ENCODE measurements around the gene NCOA5.
"Not testable (repeated sequence)": the region's sequence is repeated elsewhere in the genome, so short reads cannot be mapped to it uniquely, and the experiment has no call there.

The NCOA5 gene

DNA sequence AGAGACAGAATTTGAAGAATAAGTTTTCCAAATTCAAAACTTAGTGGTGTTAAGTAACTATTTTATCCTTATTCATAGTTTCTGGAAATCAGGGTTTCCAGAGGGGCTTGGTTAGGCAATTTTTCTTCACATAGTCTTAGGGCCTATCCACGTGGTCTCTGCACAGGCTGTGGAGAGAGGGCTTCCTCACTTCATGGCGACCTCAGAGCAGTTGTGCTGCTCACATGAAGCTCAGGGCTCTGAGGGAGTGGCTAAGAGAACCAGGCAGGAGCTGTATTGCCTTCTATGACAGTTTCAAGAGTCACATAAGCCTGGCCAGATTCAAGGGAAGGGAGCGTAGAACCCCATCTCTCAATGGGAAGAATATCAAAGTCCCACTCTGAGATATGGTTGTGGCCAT is 14.5 kb upstream of the NCOA5 start:
- DNase-seq (ENCODE audit: low read depth): no peak
- TF ChIP-seq MAX (IDR thresholded peaks at IDR 0.05; ENCODE audit: low read depth, low read length) (no peak), POLR2A (IDR thresholded peaks at IDR 0.05; ENCODE audit: extremely low read depth, insufficient read length) (no peak), MYC (IDR thresholded peaks at IDR 0.05; ENCODE audit: low read depth, low read length) (no peak)
- TF ChIP-seq, protein P1, sequence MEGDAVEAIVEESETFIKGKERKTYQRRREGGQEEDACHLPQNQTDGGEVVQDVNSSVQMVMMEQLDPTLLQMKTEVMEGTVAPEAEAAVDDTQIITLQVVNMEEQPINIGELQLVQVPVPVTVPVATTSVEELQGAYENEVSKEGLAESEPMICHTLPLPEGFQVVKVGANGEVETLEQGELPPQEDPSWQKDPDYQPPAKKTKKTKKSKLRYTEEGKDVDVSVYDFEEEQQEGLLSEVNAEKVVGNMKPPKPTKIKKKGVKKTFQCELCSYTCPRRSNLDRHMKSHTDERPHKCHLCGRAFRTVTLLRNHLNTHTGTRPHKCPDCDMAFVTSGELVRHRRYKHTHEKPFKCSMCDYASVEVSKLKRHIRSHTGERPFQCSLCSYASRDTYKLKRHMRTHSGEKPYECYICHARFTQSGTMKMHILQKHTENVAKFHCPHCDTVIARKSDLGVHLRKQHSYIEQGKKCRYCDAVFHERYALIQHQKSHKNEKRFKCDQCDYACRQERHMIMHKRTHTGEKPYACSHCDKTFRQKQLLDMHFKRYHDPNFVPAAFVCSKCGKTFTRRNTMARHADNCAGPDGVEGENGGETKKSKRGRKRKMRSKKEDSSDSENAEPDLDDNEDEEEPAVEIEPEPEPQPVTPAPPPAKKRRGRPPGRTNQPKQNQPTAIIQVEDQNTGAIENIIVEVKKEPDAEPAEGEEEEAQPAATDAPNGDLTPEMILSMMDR (IDR thresholded peaks at IDR 0.05; ENCODE audit: low read depth, low read length): no peak
- no peak overlapping the region for H3K4me3 ChIP-seq (ENCODE audit: low read depth, low read length)

- no peak overlapping the region for H3K4me3 ChIP-seq (ENCODE audit: low read depth, low read length)
- no peak for TF ChIP-seq MAX (IDR thresholded peaks at IDR 0.05; ENCODE audit: low read depth, low read length)
- no peak for TF ChIP-seq MYC (IDR thresholded peaks at IDR 0.05; ENCODE audit: low read depth, low read length)
- TF ChIP-seq, protein P1 (IDR thresholded peaks at IDR 0.05; ENCODE audit: low read depth, low read length): no peak
- TF ChIP-seq POLR2A (IDR thresholded peaks at IDR 0.05; ENCODE audit: extremely low read depth, insufficient read length): no peak
- no peak for DNase-seq (ENCODE audit: low read depth)
These were observed 13.2 kb upstream of the NCOA5 start for GRCh38 chr20:46102940-46103339.

DNA sequence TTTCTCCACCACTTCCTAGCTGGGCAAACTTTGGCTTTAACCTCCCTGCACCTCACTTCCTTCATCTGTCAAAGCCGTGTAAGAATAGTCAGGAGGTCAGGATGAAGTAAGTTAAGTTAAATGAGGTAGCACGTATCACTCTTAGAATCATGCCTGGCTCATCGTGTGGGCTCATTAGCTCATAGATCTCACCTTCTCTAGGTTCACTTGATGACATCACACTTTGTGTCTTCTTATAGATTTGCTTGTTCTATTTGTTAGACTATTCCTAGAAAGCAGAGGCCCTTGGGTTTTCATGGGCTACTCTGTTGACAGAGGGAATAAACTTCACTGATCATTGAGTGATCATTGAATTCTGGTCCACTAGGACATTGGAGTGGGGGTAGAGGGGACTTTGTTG is 12.2 kb upstream of the NCOA5 start:
- no peak for TF ChIP-seq MYC (IDR thresholded peaks at IDR 0.05; ENCODE audit: low read depth, low read length)
- TF ChIP-seq, protein P1 (IDR thresholded peaks at IDR 0.05; ENCODE audit: low read depth, low read length): no peak
- no peak for TF ChIP-seq POLR2A (IDR thresholded peaks at IDR 0.05; ENCODE audit: extremely low read depth, insufficient read length)
- TF ChIP-seq MAX (IDR thresholded peaks at IDR 0.05; ENCODE audit: low read depth, low read length): no peak
- no peak overlapping the region for H3K4me3 ChIP-seq (ENCODE audit: low read depth, low read length)
- DNase-seq (ENCODE audit: low read depth): no peak

DNA sequence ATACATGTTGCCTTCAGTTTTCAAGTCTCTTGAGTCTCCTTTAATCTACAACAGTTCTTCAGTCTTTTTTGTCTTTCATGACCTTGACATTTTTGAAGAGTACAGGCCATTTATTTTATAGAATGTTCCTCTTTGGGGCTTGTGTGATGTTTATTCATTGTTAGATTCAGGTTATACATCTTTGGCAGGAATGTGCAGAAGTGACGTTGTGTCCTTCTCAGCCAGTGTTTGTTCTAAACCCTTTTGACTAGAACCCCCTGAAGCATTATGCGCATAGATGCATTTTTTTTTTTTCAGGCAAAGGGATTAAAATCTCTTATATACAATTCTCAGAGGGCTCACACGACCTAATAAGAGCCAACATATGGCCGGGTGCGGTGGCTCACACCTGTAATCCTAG is 11.2 kb upstream of the NCOA5 start:
- no peak for DNase-seq (ENCODE audit: low read depth)
- TF ChIP-seq POLR2A (IDR thresholded peaks at IDR 0.05; ENCODE audit: extremely low read depth, insufficient read length) (no peak), MYC (IDR thresholded peaks at IDR 0.05; ENCODE audit: low read depth, low read length) (no peak), MAX (IDR thresholded peaks at IDR 0.05; ENCODE audit: low read depth, low read length) (no peak)
- TF ChIP-seq, protein P1 (IDR thresholded peaks at IDR 0.05; ENCODE audit: low read depth, low read length): no peak

DNA sequence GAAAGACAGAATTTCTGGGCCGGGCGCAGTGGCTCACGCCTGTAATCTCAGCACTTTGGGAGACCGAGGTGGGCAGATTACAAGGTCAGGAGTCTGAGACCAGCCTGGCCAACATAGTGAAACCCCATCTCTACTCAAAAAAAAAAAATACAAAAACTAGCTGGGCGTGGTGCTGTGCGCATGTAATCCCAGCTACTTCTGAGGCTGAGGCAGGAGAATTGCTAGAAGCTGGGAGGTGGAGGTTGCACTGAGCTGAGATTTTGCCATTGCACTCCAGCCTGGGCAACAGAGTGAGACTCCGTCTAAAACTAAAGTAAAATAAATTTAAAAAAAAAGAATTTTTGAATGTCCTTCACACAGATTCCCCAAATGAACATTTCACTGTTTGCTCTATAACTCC is 10.7 kb upstream of the NCOA5 start:
- not testable (repeated sequence) for DNase-seq (ENCODE audit: low read depth); H3K4me3 ChIP-seq (ENCODE audit: low read depth, low read length)

More for the DNA sequence above, 11.2 kb upstream of the NCOA5 start:
- no peak overlapping the region for H3K4me3 ChIP-seq (ENCODE audit: low read depth, low read length)

GRCh38 chr20:46099491-46100287 is 9.9 kb upstream of the NCOA5 start:
- DNase-seq (ENCODE audit: low read depth): no peak
- no peak overlapping the region for H3K4me3 ChIP-seq (ENCODE audit: low read depth, low read length)
- no peak for TF ChIP-seq POLR2A (IDR thresholded peaks at IDR 0.05; ENCODE audit: extremely low read depth, insufficient read length)
- TF ChIP-seq, protein P1 (IDR thresholded peaks at IDR 0.05; ENCODE audit: low read depth, low read length): no peak
- no peak for TF ChIP-seq MYC (IDR thresholded peaks at IDR 0.05; ENCODE audit: low read depth, low read length)
- no peak for TF ChIP-seq MAX (IDR thresholded peaks at IDR 0.05; ENCODE audit: low read depth, low read length)
